ENCODE measurements around the gene MICAL1. TPM values are rescaled to one million over a fixed set of nuclear protein-coding genes. Genes with fewer than 3 reads are reported as not detected.
A peak's percentile ranks its signal among the peaks of the same experiment; 100 is the strongest.

MICAL1 gene
- total and polyA plus RNA-seq, 8 donors: 13.8 to 205 (median 38.5) TPM

DNA sequence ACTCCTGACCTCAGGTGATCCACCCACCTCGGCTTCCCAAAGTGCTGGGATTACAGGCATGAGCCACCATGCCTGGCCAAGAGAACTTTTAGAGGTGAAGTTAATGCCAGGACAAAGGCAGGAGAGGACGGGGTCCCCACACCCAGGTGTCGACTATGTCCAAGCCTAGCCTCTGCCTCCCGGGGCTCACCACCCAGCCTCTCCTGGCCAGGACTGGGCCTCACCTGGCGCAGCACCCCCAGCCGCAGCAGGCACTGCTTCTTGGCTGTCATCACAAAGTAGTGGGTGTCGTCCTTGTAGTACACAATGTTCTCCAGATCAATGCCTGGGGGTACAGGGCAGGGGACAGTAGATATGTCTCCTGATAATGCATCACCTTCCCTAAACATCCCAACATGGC is 4.2 kb downstream of the MICAL1 start:
- Histone ChIP-seq H3K4me1 (peaks cover 17 to 33% (median 21%) of the 10 kb centered on the region in 4 donors), H3K27me3 (no peaks in the 10 kb centered on the region), H3K36me3 (peaks cover 19 to 46% (median 26%) of the 10 kb centered on the region in 4 donors), H3K9me3 (no peaks in the 10 kb centered on the region), H3K4me3 (no peak overlapping the region), H3K27ac (no peak overlapping the region)
- TF ChIP-seq EP300 (IDR thresholded peaks at IDR 0.05) (no peak), POLR2A (IDR thresholded peaks at IDR 0.05) (no peak), POLR2AphosphoS5 (IDR thresholded peaks at IDR 0.05) (no peak)
- TF ChIP-seq, protein P1, sequence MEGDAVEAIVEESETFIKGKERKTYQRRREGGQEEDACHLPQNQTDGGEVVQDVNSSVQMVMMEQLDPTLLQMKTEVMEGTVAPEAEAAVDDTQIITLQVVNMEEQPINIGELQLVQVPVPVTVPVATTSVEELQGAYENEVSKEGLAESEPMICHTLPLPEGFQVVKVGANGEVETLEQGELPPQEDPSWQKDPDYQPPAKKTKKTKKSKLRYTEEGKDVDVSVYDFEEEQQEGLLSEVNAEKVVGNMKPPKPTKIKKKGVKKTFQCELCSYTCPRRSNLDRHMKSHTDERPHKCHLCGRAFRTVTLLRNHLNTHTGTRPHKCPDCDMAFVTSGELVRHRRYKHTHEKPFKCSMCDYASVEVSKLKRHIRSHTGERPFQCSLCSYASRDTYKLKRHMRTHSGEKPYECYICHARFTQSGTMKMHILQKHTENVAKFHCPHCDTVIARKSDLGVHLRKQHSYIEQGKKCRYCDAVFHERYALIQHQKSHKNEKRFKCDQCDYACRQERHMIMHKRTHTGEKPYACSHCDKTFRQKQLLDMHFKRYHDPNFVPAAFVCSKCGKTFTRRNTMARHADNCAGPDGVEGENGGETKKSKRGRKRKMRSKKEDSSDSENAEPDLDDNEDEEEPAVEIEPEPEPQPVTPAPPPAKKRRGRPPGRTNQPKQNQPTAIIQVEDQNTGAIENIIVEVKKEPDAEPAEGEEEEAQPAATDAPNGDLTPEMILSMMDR (IDR thresholded peaks at IDR 0.05): no peak
- intact Hi-C loops (cut with DNase I; ENCODE audit: low total_unique reads): no loop called here
- no peak for DNase-seq
- WGBS, 5 donors: 93 to 100% (median 95%) methylated on average over 6 to 7 of the region's 7 CpGs

DNA sequence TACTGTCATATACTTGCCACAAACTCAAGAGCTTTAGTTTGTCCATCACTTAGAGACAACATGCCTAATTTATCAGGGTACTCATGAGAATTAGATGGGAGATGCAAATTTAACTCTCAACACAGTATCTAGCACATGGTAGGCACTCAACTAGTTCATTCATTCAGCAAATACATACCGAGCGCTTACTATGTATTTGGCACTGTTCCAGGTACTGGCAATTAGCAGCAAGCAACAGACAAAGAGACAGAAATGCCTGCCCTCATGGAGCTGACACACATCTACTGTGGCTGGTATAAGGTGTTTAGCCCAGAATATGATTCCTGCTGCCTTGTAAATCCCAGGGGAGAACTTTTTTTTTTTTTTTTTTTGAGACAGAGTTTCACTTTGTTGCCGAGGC is 4.8 kb downstream of the MICAL1 start:
- no peak for DNase-seq
- no peaks in the 10 kb centered on the region for H3K27me3 ChIP-seq
- H3K4me1 ChIP-seq: peaks cover 12 to 28% (median 16%) of the 10 kb centered on the region in 4 donors
- WGBS, 5 donors: 72 to 85% (median 75%) methylated on average over 3 of the region's 3 CpGs
- H3K27ac ChIP-seq: no peak overlapping the region
- no peak overlapping the region for H3K4me3 ChIP-seq
- intact Hi-C loops (cut with DNase I; ENCODE audit: low total_unique reads): no loop called here
- peaks cover 24 to 51% (median 31%) of the 10 kb centered on the region in 4 donors for H3K36me3 ChIP-seq
- H3K9me3 ChIP-seq: no peaks in the 10 kb centered on the region
- TF ChIP-seq EP300 (IDR thresholded peaks at IDR 0.05): no peak
- TF ChIP-seq, protein P1 (IDR thresholded peaks at IDR 0.05): no peak
- TF ChIP-seq POLR2A (IDR thresholded peaks at IDR 0.05): no peak
- TF ChIP-seq POLR2AphosphoS5 (IDR thresholded peaks at IDR 0.05): no peak

GRCh38 chr6:109449795-109450673 is 5.5 kb downstream of the MICAL1 start:
- Histone ChIP-seq H3K9me3 (no peaks in the 10 kb centered on the region), H3K27ac (no peak overlapping the region), H3K4me3 (no peak overlapping the region), H3K4me1 (peaks cover 9 to 25% (median 14%) of the 10 kb centered on the region in 4 donors), H3K27me3 (no peaks in the 10 kb centered on the region), H3K36me3 (peaks cover 32 to 59% (median 39%) of the 10 kb centered on the region in 4 donors)
- peak in 1 of 2 donors; percentile 44 for DNase-seq
- WGBS, 5 donors: 77 to 84% (median 79%) methylated on average over 9 to 16 of the region's 16 CpGs
- intact Hi-C loops (cut with DNase I; ENCODE audit: low total_unique reads): no loop called here
- no peak for TF ChIP-seq POLR2A (IDR thresholded peaks at IDR 0.05)
- TF ChIP-seq, protein P1 (IDR thresholded peaks at IDR 0.05): no peak
- TF ChIP-seq POLR2AphosphoS5 (IDR thresholded peaks at IDR 0.05): no peak

DNA sequence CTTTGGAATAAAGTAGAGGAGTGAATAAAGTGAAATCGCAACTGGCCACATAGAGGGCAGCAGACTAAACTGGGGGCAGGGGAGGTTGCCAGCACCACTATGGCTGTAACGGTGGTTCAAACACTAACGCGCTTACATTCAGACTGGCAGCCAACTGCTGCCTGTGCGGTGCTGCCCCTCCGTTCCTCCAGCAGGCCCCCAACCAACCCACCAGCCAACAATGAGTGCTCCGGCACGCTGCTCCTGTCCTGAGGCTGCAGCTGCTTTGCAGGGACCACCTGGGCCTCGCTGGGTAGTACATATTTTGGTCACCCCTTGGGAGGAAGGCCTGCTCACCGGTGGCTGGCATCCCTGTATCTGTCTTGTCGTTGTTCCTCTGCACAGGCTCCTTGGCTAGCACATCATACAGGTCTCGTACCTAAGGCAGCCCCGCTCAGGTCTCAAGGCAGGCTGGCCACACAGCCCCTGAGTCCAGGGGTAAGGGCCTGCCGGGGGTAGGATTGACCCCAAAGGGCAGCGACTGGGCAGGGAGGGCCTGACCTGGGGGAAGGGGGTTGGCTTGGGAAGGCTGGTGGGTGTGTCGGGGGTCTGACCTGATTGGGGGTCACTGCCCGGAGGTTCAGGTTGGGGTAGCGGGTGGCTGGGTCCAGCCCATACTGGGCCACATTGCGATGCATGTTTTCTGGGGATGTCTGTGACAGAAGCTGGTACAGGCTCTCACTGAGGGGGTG is 6.3 kb downstream of the MICAL1 start:
- TF ChIP-seq POLR2AphosphoS5 (IDR thresholded peaks at IDR 0.05): no peak
- no peak for TF ChIP-seq EP300 (IDR thresholded peaks at IDR 0.05)
- no peak for TF ChIP-seq POLR2A (IDR thresholded peaks at IDR 0.05)
- TF ChIP-seq, protein P1 (IDR thresholded peaks at IDR 0.05): no peak
- 81 to 86% (median 86%) methylated on average over 18 to 19 of the region's 19 CpGs for WGBS, 5 donors
- H3K4me1 ChIP-seq: peaks cover 1 to 17% (median 6%) of the 10 kb centered on the region in 4 donors

More for the DNA sequence above, 6.3 kb downstream of the MICAL1 start:
- Histone ChIP-seq H3K27me3 (no peaks in the 10 kb centered on the region), H3K27ac (no peak overlapping the region), H3K4me3 (no peak overlapping the region), H3K9me3 (no peaks in the 10 kb centered on the region), H3K36me3 (peaks cover 40 to 67% (median 47%) of the 10 kb centered on the region in 4 donors)
- peak in 1 of 2 donors; percentile 24 for DNase-seq
- intact Hi-C loops (cut with DNase I; ENCODE audit: low total_unique reads): no loop called here

All from stomach (tissue), 9 donors.